AG04450 (cell line): ENCODE results near the gene ARFGEF2. TPM values are rescaled to one million over a fixed set of nuclear protein-coding genes. Genes with fewer than 3 reads are reported as not detected.
A peak's percentile ranks its signal among the peaks of the same experiment; 100 is the strongest.

Source experiments
- CTCF ChIA-PET: fragments of 300-600, 350-600 bp; formaldehyde crosslinking; extraction: SDS; loops from one replicate; lab custom pipeline; 2022; ENCODE audit warnings: antibody characterized with exemption, inconsistent platforms; lab: Charles Lee
- POLR2A ChIA-PET: fragments of 350-600 bp; formaldehyde crosslinking; extraction: SDS; loops from one replicate; lab custom pipeline; 2021; ENCODE audit warnings: antibody characterized with exemption, inconsistent platforms; lab: Yijun Ruan, JAX
- DNase-seq: peaks from one replicate; pipeline ENCODE4 v3.0.0-alpha.2; 2011; ENCODE audit warnings: low read depth, low spot score
- H3K27ac ChIP-seq: one replicate; pipeline ENCODE4 v1.5.1; 2012; ENCODE audit warnings: low read depth, low read length, control low read depth
- H3K27me3 ChIP-seq: one replicate; pipeline ENCODE4 v1.6.0; 2012; ENCODE audit warnings: low read length; ENCODE audit not compliant: control insufficient read depth, insufficient read depth
- H3K4me3 ChIP-seq: 2 replicates; pipeline ENCODE4 v1.5.1; 2011; ENCODE audit warnings: mild to moderate bottlenecking, low read depth, low read length, control low read depth
- H3K9me3 ChIP-seq: 2 replicates; pipeline ENCODE4 v1.5.1; 2012; ENCODE audit warnings: low read length; ENCODE audit not compliant: control insufficient read depth, insufficient read depth
- CTCF ChIP-seq: IDR thresholded peaks from 2 replicates; pipeline ENCODE4 v1.5.1; 2011; ENCODE audit warnings: low read depth, low read length, control low read depth, inconsistent platforms
- polyA plus RNA-seq: library from polyadenylated mRNA; depleted of rRNA; stranded (reverse); fragments of >200 nt; gene quantifications from 2 replicates; pipeline ENCODE4 v1.2.3, GENCODE V29; 2011

ARFGEF2 gene
- polyA plus RNA-seq, 1 experiment = 22.3 TPM

GRCh38 chr20:48924756-48925109 is 3.2 kb downstream of the ARFGEF2 start:
- H3K4me3 ChIP-seq = no peak overlapping the region
- TF ChIP-seq CTCF = no peak
- H3K27ac ChIP-seq = no peak overlapping the region
- no peak for DNase-seq
- no peaks in the 10 kb centered on the region; the same call in 1 of the 2 replicates for H3K9me3 ChIP-seq
- POLR2A ChIA-PET = no interaction called here
- CTCF ChIA-PET = interaction anchor here (0.8 to 1.3 kb wide), 2 partner anchors 20 to 267 kb away, joined by 5 to 15 read pairs; no protein-coding TSS in a partner anchor
- peaks cover 2% of the 10 kb centered on the region for H3K27me3 ChIP-seq

GRCh38 chr20:48926267-48926666 is 4.8 kb downstream of the ARFGEF2 start:
- Histone ChIP-seq H3K4me3 (no peak overlapping the region), H3K27ac (no peak overlapping the region), H3K27me3 (no peaks in the 10 kb centered on the region), H3K9me3 (no peaks in the 10 kb centered on the region; the same call in 1 of the 2 replicates)
- CTCF ChIA-PET = interaction anchor here (0.9 to 1.1 kb wide), 2 partner anchors 269 to 270 kb away, joined by 3 to 4 read pairs; no protein-coding TSS in a partner anchor
- POLR2A ChIA-PET = interaction anchor here (0.7 kb wide), 1 partner anchor 36 kb away, joined by 3 read pairs; no protein-coding TSS in a partner anchor
- no peak for TF ChIP-seq CTCF
- no peak for DNase-seq

- ChIA-PET CTCF (interaction anchor here (0.9 to 1.1 kb wide), 2 partner anchors 269 to 271 kb away, joined by 3 to 4 read pairs; no protein-coding TSS in a partner anchor), POLR2A (interaction anchor here (0.7 kb wide), 1 partner anchor 36 kb away, joined by 3 read pairs; no protein-coding TSS in a partner anchor)
- H3K27me3 ChIP-seq = no peaks in the 10 kb centered on the region
- no peak overlapping the region for H3K27ac ChIP-seq
- no peak for TF ChIP-seq CTCF
- no peaks in the 10 kb centered on the region; the same call in 1 of the 2 replicates for H3K9me3 ChIP-seq
- no peak overlapping the region for H3K4me3 ChIP-seq
- DNase-seq = no peak
These were observed 5.3 kb downstream of the ARFGEF2 start for GRCh38 chr20:48926821-48927220.

- Histone ChIP-seq H3K27ac (peak overlapping the region; percentile 40), H3K4me3 (no peak overlapping the region), H3K9me3 (no peaks in the 10 kb centered on the region), H3K27me3 (no peaks in the 10 kb centered on the region)
- ChIA-PET POLR2A (no interaction called here), CTCF (interaction anchor here (0.6 to 0.9 kb wide), 2 partner anchors 47 to 272 kb away, joined by 3 to 4 read pairs; no protein-coding TSS in a partner anchor)
- TF ChIP-seq CTCF = no peak
- no peak for DNase-seq
These were observed 7.6 kb downstream of the ARFGEF2 start for GRCh38 chr20:48928832-48929725.

- H3K9me3 ChIP-seq = no peaks in the 10 kb centered on the region
- no peak overlapping the region for H3K4me3 ChIP-seq
- H3K27me3 ChIP-seq = no peaks in the 10 kb centered on the region
- TF ChIP-seq CTCF = no peak
- no peak overlapping the region for H3K27ac ChIP-seq
- no peak for DNase-seq
- ChIA-PET POLR2A (no interaction called here), CTCF (no interaction called here)
These were observed 8.5 kb downstream of the ARFGEF2 start for GRCh38 chr20:48930035-48930434.
